ENCODE measurements around the gene USP6.
"Not testable (repeated sequence)": the region's sequence is repeated elsewhere in the genome, so short reads cannot be mapped to it uniquely, and the experiment has no call there.

USP6 gene

GRCh38 chr17:5136580-5137412 is 21.0 kb downstream of the USP6 start:
- DNase-seq: not testable (repeated sequence)

- not testable (repeated sequence) for DNase-seq
These were observed 21.8 kb downstream of the USP6 start for GRCh38 chr17:5137511-5138197.

GRCh38 chr17:5138198-5138544 is 22.3 kb downstream of the USP6 start:
- not testable (repeated sequence) for DNase-seq

GRCh38 chr17:5138616-5139457 is 23.0 kb downstream of the USP6 start:
- DNase-seq: no peak

- no peak for DNase-seq
These were observed 23.6 kb downstream of the USP6 start for GRCh38 chr17:5139458-5139732.

GRCh38 chr17:5142877-5143276 is 27.0 kb downstream of the USP6 start:
- DNase-seq: not testable (repeated sequence)

GRCh38 chr17:5146122-5146521 is 30.3 kb downstream of the USP6 start:
- not testable (repeated sequence) for DNase-seq

GRCh38 chr17:5160702-5161101 is 44.9 kb downstream of the USP6 start:
- not testable (repeated sequence) for DNase-seq

- DNase-seq: not testable (repeated sequence)
These were observed 46.0 kb downstream of the USP6 start for GRCh38 chr17:5161793-5162192.

GRCh38 chr17:5164436-5164835 is 48.6 kb downstream of the USP6 start:
- no peak for DNase-seq

GRCh38 chr17:5165791-5166564 is 50.1 kb downstream of the USP6 start:
- not testable (repeated sequence) for DNase-seq

- not testable (repeated sequence) for DNase-seq
These were observed 59.2 kb downstream of the USP6 start for GRCh38 chr17:5175027-5175426.

GRCh38 chr17:5179003-5179402 is 63.2 kb downstream of the USP6 start:
- no peak for DNase-seq

GRCh38 chr17:5181509-5182305 is 65.9 kb downstream of the USP6 start:
- DNase-seq: no peak

GRCh38 chr17:5182597-5183409 is 67.0 kb downstream of the USP6 start:
- no peak for DNase-seq

- DNase-seq: no peak
These were observed 67.6 kb downstream of the USP6 start for GRCh38 chr17:5183410-5183793.

GRCh38 chr17:5184288-5184687 is 68.5 kb downstream of the USP6 start:
- DNase-seq: peak; percentile 29

GRCh38 chr17:5191541-5192417 is 75.9 kb downstream of the USP6 start, which contains the start of gene ZNF594:
Gene ZNF594 (minus strand): TSS chr17:5191868. CDS start chr17:5184256, 7,612 bp downstream.
- DNase-seq: peak; percentile 98

GRCh38 chr17:5194346-5194745 is 78.5 kb downstream of the USP6 start:
- DNase-seq: no peak

GRCh38 chr17:5198472-5198871 is 82.6 kb downstream of the USP6 start:
- no peak for DNase-seq
